K562 (cell line): Measurements from ENCODE around the gene MFSD6L. TPM values are rescaled to one million over a fixed set of nuclear protein-coding genes. Genes with fewer than 3 reads are reported as not detected.
A peak's percentile ranks its signal among the peaks of the same experiment; 100 is the strongest.

ENCODE experiments used
- CTCF ChIP-seq, 3 experiments: IDR thresholded peaks in 2 of 3; conservative IDR thresholded peaks in 1 of 3; 2 replicates each; pipeline ENCODE4 v1.5.1; 2011 to 2012; ENCODE audit warnings: low read length in 3 of 3, mild to moderate bottlenecking in 3 of 3, control low read depth in 2 of 3, improper control_type of control experiment in 1 of 3, inconsistent platforms in 1 of 3, low read depth in 1 of 3, mixed read lengths in 1 of 3, moderate library complexity in 1 of 3; ENCODE audit not compliant: insufficient read depth in 2 of 3
- HNRNPUL1 ChIP-seq: fragments of 200-400 bp; formaldehyde crosslinking; IDR thresholded peaks from 2 replicates; pipeline ENCODE4 v1.6.1; 2017; ENCODE audit warnings: low read length
- NKRF ChIP-seq: fragments of 450-650 bp; IDR thresholded peaks from 2 replicates; pipeline ENCODE4 v1.6.1; 2016; ENCODE audit warnings: borderline replicate concordance
- PHF20 ChIP-seq: fragments of 450-650 bp; IDR thresholded peaks from 2 replicates; pipeline ENCODE4 v1.6.1; 2018; ENCODE audit not compliant: partially characterized antibody
- SRF ChIP-seq, 2 experiments: fragments of 250-450, 450-650 bp in 1 of 2; sonication (Bioruptor Pico) in 1 of 2; sonication (generic) in 1 of 2; formaldehyde crosslinking; IDR thresholded peaks; 2 replicates each; pipeline versions ENCODE4 v1.5.0 to v1.5.1; 2020 to 2022; ENCODE audit warnings: mild to moderate bottlenecking in 1 of 2, missing genetic modification reagents in 1 of 2
- TCF7L2 ChIP-seq: fragments of 150-350 bp; IDR thresholded peaks from 2 replicates; pipeline ENCODE4 v1.6.1; 2016; ENCODE audit warnings: low read depth, mild to moderate bottlenecking, low read length, moderate library complexity
- ZBED1 ChIP-seq: IDR thresholded peaks from 2 replicates; pipeline ENCODE4 v1.6.1; 2014
- ZNF655 ChIP-seq: fragments of 250-450 bp; sonication (Bioruptor Pico); IDR thresholded peaks from 2 replicates; pipeline ENCODE4 v1.5.0; 2021
- polyA plus RNA-seq, 8 experiments: library from polyadenylated mRNA; depleted of rRNA in 4 of 8; stranded (reverse) in 5 of 8; unstranded in 3 of 8; fragments of >200 nt; fragmentation: Nextera tagmentation in 2 of 8; fragmentation: Illumina TruSeq in 1 of 8; extraction: Ambion mirVana in 2 of 8; extraction: Trizol in 1 of 8; gene quantifications; 2 replicates each; pipeline versions ENCODE4 v1.2.1 to v1.2.3, GENCODE V29; 2011 to 2014; ENCODE audit warnings: inconsistent platforms in 1 of 8, missing spikeins in 1 of 8
- total RNA-seq, 7 experiments: library from RNA; depleted of rRNA in 6 of 7; stranded (reverse); fragments of >200 nt in 6 of 7; fragmentation: Illumina TruSeq in 2 of 7; extraction: Trizol in 2 of 7; gene quantifications; 2 replicates each; pipeline versions ENCODE4 v1.2.1 to v1.2.3, GENCODE V29; 2011 to 2021; ENCODE audit warnings: low replicate concordance in 1 of 7

Gene MFSD6L
- total and polyA plus RNA-seq, 9 of the 15 experiments (the other 6 are each of a cell fraction or from before 2014, with no cell fraction given): not detected

- TF ChIP-seq ZNF655 (CRISPR knock-in tag): no peak
- TF ChIP-seq SRF (CRISPR knock-in tag; IDR thresholded peaks at IDR 0.05): no peak
- TF ChIP-seq NKRF: no peak
- no peak for TF ChIP-seq HNRNPUL1
- TF ChIP-seq ZBED1: no peak
- no peak for TF ChIP-seq PHF20
- peak; percentile 65 to 74 (median 72) for TF ChIP-seq CTCF (IDR thresholded peaks at IDR 0.05 in 2 of 3, conservative IDR thresholded peaks at IDR 0.05 in 1 of 3; ENCODE audit: insufficient read depth in 2 of 3, low read depth in 1 of 3, low read length in 3 of 3)
- no peak for TF ChIP-seq TCF7L2
Measured at GRCh38 chr17:8785547-8786413, 13.4 kb downstream of the MFSD6L start (continued).
